ENCODE results near the gene PBLD. TPM values are rescaled to one million over a fixed set of nuclear protein-coding genes. Genes with fewer than 3 reads are reported as not detected.

PBLD gene
- total RNA-seq, 3 donors from 2014 or later: 5.9 to 16.2 (median 7.2) TPM

DNA sequence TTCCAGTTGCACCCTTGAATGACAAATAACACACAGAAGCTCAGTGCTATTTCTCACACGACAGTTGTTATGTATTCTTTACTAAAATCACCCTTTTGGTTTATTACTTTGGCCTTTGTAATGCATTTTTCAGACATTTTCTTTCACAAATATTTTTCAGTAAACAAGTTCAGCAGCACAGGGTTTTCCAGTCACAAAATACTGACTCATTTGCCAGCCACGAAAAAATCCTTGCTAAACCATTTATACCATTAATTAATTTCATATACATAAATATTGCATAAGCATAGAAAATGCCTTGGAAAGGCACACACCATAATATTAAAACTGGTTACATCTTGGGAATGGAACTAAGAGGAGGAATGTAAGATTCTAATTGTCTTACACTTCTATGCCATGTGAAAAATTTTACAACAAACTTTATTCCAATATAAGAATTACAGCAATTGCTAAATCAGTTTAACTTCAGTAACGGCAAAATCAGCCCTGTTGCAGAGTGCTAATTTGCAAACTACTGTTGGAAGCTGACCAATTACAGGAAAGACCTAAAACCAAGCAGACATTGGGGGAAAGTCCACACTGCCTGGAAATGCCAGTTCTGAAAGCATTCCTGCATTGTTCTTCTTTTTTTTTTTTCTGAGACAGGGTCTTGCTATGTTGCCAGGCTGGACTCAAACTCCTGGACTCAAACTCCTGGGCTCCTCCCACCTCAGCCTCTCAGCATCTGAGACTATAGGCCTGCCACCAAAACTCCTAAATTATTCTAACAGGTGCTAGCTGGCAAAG lies 31.6 kb upstream of the PBLD start:
- Histone ChIP-seq H3K4me3 (no peak overlapping the region), H3K27ac (no peak overlapping the region), H3K9me3 (no peaks in the 10 kb centered on the region), H3K4me1 (no peaks in the 10 kb centered on the region), H3K27me3 (no peaks in the 10 kb centered on the region), H3K36me3 (no peaks in the 10 kb centered on the region)
- intact Hi-C loops (cut with DNase I; ENCODE audit: low total_unique reads): no loop called here
- no peak for DNase-seq (ENCODE audit: low spot score in 2 of 2)
- no peak for TF ChIP-seq POLR2AphosphoS5 (IDR thresholded peaks at IDR 0.05)
- TF ChIP-seq, protein P1, sequence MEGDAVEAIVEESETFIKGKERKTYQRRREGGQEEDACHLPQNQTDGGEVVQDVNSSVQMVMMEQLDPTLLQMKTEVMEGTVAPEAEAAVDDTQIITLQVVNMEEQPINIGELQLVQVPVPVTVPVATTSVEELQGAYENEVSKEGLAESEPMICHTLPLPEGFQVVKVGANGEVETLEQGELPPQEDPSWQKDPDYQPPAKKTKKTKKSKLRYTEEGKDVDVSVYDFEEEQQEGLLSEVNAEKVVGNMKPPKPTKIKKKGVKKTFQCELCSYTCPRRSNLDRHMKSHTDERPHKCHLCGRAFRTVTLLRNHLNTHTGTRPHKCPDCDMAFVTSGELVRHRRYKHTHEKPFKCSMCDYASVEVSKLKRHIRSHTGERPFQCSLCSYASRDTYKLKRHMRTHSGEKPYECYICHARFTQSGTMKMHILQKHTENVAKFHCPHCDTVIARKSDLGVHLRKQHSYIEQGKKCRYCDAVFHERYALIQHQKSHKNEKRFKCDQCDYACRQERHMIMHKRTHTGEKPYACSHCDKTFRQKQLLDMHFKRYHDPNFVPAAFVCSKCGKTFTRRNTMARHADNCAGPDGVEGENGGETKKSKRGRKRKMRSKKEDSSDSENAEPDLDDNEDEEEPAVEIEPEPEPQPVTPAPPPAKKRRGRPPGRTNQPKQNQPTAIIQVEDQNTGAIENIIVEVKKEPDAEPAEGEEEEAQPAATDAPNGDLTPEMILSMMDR (IDR thresholded peaks at IDR 0.05): no peak
- TF ChIP-seq POLR2A (IDR thresholded peaks at IDR 0.05): no peak

GRCh38 chr10:68362590-68362989 lies 29.9 kb upstream of the PBLD start:
- Histone ChIP-seq H3K4me3 (no peak overlapping the region), H3K9me3 (no peaks in the 10 kb centered on the region), H3K27ac (no peak overlapping the region), H3K27me3 (no peaks in the 10 kb centered on the region), H3K36me3 (no peaks in the 10 kb centered on the region), H3K4me1 (no peaks in the 10 kb centered on the region)
- no peak for DNase-seq (ENCODE audit: low spot score in 2 of 2)
- intact Hi-C loops (cut with DNase I; ENCODE audit: low total_unique reads): no loop called here
- TF ChIP-seq, protein P1 (IDR thresholded peaks at IDR 0.05): no peak
- TF ChIP-seq POLR2AphosphoS5 (IDR thresholded peaks at IDR 0.05) (no peak), POLR2A (IDR thresholded peaks at IDR 0.05) (no peak)

- H3K27me3 ChIP-seq: no peaks in the 10 kb centered on the region
- H3K9me3 ChIP-seq: no peaks in the 10 kb centered on the region
- H3K4me3 ChIP-seq: no peak overlapping the region
- intact Hi-C loops (cut with DNase I; ENCODE audit: low total_unique reads): no loop called here
- H3K36me3 ChIP-seq: no peaks in the 10 kb centered on the region
- no peak overlapping the region for H3K27ac ChIP-seq
- TF ChIP-seq, protein P1 (IDR thresholded peaks at IDR 0.05): no peak
- TF ChIP-seq POLR2AphosphoS5 (IDR thresholded peaks at IDR 0.05) (no peak), POLR2A (IDR thresholded peaks at IDR 0.05) (no peak)
- no peaks in the 10 kb centered on the region for H3K4me1 ChIP-seq
- no peak for DNase-seq (ENCODE audit: low spot score in 2 of 2)
Observed at GRCh38 chr10:68359189-68359588, 26.5 kb upstream of the PBLD start.

DNA sequence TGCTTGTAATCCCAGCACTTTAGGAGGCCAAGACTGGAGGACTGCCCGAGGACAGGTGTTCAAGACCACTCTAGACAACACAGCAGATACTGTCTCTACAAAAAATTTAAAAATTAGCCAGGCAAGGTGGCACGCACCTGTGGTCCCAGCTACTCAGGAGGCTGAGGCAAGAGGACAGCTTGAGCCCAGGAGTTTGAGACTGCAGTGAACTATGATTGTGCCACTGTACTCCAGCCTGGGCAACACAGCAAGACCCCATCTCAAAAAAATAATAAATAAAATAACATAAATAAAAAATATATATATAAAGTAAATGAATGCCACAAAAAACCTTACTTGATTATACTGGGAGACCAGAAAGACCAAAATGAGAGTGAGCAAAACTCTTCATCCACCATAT lies 20.8 kb upstream of the PBLD start:
- H3K27ac ChIP-seq: no peak overlapping the region
- no peaks in the 10 kb centered on the region for H3K4me1 ChIP-seq
- H3K9me3 ChIP-seq: no peaks in the 10 kb centered on the region
- TF ChIP-seq POLR2A (IDR thresholded peaks at IDR 0.05): no peak
- TF ChIP-seq POLR2AphosphoS5 (IDR thresholded peaks at IDR 0.05): no peak
- TF ChIP-seq, protein P1 (IDR thresholded peaks at IDR 0.05): no peak
- H3K36me3 ChIP-seq: no peaks in the 10 kb centered on the region
- H3K4me3 ChIP-seq: no peak overlapping the region
- intact Hi-C loops (cut with DNase I; ENCODE audit: low total_unique reads): no loop called here
- no peak for DNase-seq (ENCODE audit: low spot score in 2 of 2)
- H3K27me3 ChIP-seq: no peaks in the 10 kb centered on the region

- Histone ChIP-seq H3K27ac (no peak overlapping the region), H3K4me1 (no peaks in the 10 kb centered on the region), H3K27me3 (no peaks in the 10 kb centered on the region), H3K4me3 (no peak overlapping the region), H3K9me3 (no peaks in the 10 kb centered on the region), H3K36me3 (peaks cover 4% of the 10 kb centered on the region)
- intact Hi-C loops (cut with DNase I; ENCODE audit: low total_unique reads): no loop called here
- DNase-seq (ENCODE audit: low spot score in 2 of 2): no peak
- no peak for TF ChIP-seq POLR2AphosphoS5 (IDR thresholded peaks at IDR 0.05)
- TF ChIP-seq, protein P1 (IDR thresholded peaks at IDR 0.05): peak in 1 of 3 donors; percentile 57
Observed at GRCh38 chr10:68348265-68348741, 15.6 kb upstream of the PBLD start.
